ENCODE measurements around the gene PET100.

- no peak for TF ChIP-seq MAX (IDR thresholded peaks at IDR 0.05)
- no peak for TF ChIP-seq CTCF (IDR thresholded peaks at IDR 0.05 in 2 of 3, conservative IDR thresholded peaks at IDR 0.05 in 1 of 3; ENCODE audit: borderline replicate concordance in 1 of 3, insufficient read depth in 1 of 3, low read depth in 2 of 3, low read length in 2 of 3)
- no peak for TF ChIP-seq POLR2AphosphoS5 (IDR thresholded peaks at IDR 0.05; ENCODE audit: low read depth, low read length)
Observed at GRCh38 chr19:7650148-7650547, 20.6 kb downstream of the PET100 start.
